Measurements from ENCODE around the gene TPMT.
"Not testable (repeated sequence)": the region's sequence is repeated elsewhere in the genome, so short reads cannot be mapped to it uniquely, and the experiment has no call there.

Gene TPMT

DNA sequence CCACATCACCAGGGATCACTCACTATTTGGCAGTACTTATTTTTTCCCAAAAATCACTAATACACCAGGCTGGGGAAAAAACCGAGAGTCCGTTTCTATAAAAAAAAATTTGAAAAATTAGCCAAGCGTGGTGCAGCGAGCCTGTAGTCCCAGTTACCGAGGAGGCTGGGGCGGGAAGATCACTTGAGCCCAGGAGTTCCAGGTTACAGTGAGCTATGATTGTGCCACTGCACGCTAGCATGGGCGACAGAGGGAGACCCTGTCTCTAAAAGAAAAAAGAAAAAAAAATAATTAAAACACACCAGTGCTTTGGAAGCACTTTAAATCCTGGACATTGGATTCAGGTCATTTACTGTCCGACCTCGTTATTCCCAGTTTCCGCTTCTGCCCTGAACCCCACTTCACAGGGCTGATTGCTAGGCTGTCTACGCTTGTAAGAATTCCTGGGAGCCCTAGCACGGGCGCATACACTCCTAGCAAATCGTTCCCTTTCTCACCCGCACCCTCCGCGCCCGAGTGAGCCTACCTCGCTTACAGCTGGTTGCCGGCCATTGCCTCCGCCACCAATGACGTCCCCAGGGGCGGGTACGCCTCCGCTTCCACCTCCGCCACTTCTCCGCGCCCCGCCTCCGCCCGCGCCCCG, at the start of gene TPMT:
TPMT (minus strand) TSS at position 571 of the 643 bp plus-strand sequence. CDS start 5,950 bp downstream, outside the sequence.
- no peak for DNase-seq

DNA sequence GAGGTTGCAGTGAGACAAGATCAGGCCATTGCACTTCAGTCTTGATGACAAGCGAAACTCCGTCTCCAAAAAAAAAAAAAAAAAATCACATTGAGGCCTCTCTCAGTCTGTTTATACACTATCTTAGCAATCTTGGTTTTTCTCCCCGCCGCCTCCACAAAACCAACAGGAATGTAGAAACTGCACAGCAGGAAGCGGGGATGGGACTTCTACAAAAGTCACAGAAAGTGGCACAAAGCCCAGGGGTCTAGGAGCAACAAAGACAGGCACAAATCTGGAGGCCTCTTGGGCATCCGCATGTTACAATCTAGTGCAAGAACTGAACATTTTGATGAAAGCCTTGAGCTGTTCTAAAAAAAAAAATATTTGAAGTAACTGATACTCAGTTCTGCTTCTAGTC, 48.9 kb upstream of the TPMT start:
- no peak for DNase-seq

DNA sequence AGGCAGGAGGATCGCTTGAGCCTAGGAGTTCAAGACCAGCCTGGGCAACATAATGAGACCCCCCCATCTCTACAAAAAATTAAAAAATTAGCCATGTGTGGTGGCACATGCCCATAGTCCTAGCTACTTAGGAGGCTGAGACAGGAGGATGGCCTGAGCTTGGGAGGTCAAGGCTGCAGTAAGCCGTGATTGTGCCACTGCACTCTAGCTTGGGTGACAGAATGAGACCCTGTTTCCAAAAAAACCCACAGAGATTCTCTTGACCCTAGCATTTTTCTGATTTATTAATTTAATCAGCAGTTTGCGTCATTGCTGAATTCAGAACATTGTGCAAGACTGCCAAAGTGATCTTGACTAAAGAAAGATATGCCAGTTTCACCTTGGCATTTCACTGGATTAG, 37.1 kb upstream of the TPMT start:
- no peak for DNase-seq

DNA sequence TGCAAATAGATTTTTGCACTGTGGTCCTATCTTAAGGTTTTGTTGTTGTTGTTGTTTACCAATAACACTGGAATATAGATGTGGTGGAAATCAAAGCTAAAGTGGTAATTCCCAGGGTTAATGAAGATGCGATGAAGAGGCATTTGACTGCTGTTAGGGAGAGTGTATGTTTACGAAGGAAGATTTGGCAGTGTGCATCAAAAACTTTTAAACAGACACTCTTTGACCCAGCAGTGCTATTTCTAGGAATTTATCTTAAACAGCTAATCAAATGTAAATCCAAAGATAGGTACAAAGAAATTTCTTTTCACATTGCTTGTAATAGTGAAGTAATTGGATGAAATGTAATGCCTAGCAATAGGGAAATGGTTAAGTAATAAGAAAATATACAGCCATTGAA, 34.3 kb upstream of the TPMT start:
- DNase-seq: no peak

DNA sequence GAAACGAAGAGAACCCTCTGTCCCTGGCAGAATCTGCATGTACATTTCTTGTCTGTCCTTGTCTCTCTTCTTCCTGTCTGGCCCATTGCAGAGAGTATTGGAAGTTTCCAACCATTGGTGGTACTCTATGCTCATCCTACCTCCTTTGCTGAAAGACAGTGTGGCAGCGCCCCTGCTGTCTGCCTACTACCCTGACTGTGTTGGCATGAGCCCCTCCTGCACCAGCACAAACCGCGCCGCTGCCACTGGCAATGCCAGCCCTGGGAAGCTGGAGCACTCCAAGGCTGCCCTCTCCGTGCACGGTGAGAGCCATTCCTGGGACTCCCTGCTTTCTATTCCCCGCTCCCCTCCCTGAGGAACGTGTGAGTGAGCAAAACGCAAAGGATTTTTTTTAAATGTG, 32.8 kb upstream of the TPMT start:
- DNase-seq: no peak

DNA sequence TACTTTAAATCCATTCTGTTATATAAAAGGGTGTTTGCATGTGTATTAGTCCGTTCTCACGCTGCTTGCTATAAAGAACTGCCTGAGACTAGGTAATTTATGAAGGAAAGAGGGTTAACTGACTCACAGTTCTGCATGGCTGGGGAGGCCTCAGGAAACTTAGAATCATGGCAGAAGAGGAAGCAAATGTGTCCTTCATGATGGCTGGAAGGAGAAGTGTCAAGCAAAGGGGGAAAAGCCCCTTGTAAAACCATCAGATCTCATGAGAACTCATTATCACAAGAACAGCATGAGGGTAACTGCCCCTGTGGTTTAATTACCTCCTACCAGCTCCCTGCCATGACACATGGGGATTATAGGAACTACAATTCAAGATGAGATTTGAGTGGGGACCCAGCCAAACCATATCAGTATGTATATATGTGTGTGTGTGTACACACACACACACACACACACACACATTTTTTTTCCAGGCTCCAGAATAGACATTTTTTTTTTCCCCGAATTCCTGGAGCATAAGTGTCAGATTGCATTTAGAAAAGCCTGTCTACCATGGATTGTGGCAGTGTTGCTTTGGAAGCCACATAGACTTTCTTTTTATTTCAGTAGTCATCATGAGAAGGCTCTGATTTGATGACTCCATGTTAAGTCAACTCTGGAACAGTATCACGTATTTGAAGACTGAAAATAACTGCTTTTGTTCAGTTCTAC, 31.8 kb upstream of the TPMT start:
- no peak for DNase-seq

DNA sequence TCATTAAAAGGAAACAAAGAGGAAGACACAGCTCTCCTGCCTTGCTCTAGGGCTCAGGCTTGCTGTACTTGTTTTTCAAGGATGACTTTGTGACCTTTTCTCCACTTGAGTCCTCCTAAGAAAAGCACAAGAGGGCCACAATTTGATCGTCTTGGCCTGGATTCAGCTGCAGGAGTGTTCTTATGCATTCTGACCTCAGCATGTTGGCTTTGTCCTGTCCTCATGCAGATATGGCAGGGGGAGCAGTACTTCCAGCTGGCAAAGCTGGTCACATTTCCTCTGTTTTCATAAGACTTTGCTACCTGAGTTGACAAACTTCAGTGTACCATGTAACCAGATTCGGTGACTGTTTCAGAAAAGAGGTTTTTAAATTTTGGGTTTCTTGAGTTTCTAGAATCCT, 31.2 kb upstream of the TPMT start:
- DNase-seq: no peak

DNA sequence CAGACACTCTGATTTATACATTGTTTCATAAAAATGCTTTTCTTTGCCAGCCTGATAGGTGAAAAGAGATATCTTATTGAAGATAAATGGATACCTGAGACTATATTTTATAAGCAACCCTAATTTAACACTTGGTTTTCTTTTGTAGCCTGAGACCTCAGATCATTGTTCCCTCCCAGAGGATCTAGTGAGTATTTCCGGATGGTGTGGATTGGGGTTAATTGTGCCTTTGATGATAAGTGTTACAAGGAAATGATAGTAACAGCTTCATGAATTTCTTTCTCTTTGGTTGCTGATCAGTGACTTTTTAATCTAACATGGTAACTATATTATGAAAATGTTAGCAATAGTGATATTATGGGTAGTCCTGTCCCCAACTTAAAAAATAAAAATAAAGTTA, 30.7 kb upstream of the TPMT start:
- DNase-seq: no peak

DNA sequence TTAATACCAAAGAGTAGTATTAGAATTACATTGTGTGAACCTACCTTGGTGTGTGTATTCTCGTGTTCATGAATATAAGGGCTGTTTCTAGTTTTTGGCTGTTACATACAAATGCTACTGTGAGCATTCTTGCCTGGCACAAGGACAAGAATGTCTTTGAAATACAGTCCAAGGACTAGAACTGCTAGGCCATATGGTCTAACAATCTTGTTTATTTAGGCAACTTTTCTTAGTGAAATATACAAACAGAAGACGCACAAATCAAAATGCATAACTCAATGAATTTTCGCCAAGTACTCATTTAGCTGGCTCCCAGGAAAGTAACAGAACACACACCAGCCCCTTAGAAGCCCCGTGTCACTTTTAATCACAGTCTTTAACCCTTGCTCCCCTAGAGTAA, 28.9 kb upstream of the TPMT start:
- no peak for DNase-seq

DNA sequence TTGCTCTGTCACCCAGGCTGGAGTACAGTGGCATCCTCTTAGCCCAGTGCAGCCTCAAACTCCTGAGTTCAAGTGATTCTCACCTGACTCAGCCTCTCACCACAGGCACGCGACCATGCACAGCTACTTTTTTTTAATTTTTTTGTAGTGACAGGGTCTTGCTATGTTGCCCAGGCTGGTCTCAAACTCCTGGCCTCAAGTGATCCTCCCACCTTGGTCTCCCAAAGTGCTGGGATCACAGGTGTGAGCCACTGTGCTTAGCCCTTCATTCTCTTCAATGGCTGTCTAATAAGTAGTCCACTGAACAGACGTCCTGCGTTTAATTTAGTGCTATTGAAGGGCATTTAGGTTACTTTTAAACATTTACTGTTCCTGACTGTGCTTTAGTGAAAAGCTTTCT, 27.7 kb upstream of the TPMT start:
- DNase-seq: no peak

DNA sequence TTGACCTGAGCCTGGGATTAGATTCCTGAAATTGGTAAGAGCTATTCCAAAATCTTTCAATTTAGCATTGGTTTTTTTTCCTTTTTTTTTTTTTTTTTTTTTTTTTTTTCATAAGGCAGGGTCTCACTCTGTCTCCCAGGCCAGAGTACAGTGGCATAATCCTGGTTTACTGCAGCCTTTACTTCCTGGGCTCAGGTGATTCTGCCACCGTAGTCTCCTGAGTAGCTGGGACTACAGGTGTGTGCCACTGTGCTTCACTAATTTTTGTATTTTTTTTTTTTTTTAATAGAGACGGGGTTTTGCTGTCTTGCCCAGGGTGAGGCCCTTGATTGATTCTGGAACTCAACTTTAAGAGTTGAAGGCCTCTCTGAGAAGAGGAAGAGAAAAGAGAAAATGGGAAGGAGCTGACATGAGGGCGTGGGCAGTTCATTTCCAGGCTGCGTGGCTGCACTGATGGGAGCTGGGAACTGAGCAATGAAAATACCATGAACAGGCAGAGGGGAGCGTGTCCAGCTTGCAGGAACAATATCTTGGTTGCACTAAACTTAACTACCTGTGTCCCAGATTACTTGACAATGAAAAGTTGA, 25.0 kb upstream of the TPMT start:
- no peak for DNase-seq

DNA sequence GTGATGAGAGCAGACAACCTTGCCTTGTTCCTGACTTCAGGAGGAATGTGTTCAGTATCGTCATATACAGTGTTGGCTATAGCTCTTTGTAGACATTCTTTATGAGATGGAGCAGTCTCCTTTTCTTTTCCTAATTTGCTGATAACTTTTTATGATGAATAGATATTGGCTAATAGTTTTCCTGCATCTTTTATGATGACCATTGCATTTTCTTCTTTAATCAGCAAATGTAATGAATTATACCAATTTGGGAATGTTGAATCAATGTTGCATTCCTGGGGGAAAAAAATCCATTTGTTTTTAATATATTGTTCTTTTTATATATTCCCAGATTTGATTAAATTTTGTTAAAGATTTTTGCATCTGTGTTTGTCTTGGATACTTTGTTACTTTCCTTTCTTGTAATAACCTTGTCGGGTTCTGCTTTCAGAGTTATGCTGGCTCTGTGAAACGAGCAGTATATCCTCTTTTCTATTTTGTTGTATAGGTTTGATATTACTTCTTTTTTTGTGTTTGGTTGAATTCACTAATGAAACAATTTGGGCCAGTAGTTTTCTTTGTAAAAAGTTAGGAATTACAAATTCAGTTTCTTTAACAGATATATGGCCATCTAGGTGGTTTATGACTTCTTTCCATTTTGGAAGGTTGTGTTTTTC, 24.2 kb upstream of the TPMT start:
- no peak for DNase-seq

DNA sequence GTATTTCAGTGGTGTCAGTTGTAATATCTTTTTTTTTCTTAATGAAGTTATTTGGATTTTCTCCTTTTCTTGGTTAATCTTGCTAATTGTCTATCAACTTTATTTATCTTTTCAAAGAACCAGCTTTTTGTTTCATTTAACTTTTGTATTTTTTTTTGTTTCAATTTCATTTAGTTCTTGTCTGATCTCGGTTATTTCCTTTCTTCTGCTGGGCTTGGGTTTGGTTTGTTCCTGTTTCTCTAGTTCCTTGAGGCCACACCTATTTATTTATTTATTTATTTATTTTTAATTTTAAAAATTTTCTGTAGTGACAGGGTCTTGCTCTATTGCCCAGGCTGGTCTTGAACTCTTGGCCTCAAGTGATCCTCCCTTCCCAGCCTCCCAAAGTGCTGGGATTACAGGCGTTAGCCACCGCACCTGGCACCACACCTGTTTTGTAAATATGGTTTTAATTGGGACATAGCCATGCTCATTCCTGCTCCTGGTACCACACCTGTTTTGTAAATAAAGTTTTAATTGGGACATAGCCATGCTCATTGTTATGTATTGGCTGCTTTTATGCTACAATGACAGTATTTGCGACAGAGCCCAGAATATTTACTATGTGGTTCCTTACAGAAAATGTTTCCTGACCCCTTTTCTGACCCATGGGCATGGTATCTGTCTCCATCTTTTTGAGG, 22.5 kb upstream of the TPMT start:
- no peak for DNase-seq

DNA sequence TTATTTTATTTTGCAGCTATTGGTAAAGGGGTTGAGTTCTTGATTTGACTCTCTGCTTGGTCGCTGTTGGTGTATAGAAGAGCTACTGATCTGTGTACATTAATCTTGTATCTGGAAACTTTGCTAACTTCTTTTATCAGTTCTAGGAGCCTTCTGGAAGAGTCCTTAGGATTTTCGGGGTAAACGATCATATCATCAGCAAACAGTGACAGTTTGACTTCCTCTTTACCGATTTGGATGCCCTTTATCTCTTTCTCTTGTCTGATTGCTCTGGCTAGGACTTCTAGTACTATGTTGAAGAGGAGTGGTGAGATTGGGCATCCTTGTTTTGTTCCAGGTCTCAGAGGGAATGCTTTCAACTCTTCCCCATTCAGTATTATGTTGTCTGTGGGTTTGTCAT, 21.3 kb upstream of the TPMT start:
- DNase-seq: not testable (repeated sequence)

DNA sequence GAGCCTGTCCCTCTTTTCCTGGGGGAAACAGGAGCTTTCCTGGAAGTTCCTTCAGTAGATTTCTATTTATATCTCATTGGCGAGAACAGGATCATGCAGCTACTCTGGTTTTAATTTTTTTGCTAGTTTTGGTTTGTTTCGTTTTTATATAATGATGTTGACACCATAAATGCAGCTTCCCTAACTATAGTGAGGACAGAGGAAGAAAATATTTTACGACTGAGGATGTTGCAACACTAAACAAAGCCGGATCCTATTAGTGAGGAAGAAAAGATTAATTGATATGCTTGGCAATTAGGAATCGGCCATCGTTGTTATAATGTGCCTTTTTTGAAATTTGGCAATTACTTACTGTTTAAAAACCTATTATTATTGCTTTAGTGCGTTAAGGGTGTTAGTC, 17.0 kb upstream of the TPMT start:
- DNase-seq: no peak

DNA sequence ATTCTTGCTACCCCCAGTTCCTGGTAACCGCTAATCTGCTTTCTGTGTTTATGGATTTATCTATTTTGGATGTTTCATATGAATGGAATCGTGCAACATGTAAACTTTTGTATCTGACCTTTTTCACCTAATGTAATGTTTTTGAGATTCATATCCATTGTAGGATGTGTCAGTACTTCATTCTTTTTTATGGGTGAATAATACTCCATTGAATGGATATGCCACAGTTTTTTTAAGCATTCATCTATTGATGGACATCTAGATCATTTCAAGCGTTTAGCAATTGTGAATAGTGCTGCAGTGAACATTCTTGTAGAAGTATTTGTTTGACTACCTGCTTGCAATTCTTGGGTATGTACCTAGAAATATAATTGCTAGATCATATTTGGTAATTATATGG, 13.4 kb upstream of the TPMT start:
- DNase-seq: no peak

DNA sequence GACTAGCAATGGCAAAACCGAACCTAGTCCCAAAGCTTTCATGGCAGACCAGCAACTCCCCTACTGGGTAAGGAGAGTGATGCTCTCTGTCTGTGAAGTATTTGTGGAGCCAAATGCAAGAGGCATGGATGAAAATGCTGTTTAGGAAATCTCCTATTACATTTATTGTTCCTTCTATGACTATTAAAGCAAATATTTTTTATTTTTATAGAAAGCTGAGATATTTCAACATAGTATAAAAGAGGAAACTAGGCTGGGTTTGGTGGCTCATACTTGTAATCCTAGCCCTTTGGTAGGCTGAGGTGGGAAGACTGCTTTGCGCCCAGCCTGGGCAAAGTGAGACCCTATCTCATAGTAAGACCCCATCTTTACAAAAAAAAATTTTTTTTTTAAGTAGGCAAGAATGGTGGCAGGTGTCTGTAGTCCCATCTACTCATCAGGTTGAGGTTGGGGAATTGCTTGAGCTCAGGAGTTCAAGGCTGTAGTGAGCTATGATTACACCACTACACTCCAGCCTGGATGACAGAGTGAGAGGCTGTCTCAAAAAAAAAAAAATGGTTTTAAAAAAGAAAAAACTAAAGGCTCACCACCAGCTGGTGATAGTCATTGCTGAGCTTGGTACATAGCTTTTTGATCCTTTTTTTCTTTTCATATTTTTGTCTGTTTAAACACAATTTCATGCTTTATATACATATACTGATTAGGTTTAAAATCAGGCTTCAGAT, 11.6 kb upstream of the TPMT start:
- no peak for DNase-seq

DNA sequence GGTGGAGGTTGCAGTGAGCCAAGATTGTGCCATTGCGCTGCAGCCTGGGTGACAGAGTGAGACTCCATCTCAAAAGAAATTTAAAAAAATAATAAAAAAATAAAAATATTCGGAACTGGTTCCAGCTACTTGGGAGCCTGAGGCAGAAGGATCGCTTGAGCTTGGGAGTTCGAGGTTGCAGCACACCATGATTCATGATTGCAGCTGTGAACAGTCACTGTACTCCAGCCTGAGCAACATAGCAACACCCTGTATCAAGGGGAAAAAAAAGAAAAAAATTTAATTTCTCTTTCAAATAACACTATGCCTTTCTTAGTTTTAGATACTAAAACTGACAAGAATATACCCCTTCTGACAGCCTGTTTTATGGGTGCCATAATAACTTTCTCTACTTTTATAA, 10.9 kb upstream of the TPMT start:
- DNase-seq: no peak

DNA sequence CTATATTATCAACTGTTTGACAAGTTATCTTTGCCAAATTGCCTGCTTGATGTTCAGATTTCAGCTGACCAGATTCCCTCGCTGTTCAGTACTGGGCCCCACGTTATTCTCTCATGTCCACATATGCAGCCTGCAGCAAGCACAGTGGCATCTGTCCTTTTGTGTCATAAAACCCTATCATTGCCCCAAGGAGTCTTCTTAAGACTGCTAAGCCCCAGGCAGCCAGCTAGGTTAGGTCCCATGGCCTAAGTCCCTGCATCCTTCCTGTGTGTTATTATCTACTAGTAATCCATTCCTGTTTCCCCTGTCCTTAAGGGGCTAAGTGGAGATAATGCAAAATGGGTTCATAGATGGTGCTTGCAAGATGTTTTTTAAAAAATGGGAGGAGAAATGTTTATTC, 7.5 kb upstream of the TPMT start:
- DNase-seq: no peak

DNA sequence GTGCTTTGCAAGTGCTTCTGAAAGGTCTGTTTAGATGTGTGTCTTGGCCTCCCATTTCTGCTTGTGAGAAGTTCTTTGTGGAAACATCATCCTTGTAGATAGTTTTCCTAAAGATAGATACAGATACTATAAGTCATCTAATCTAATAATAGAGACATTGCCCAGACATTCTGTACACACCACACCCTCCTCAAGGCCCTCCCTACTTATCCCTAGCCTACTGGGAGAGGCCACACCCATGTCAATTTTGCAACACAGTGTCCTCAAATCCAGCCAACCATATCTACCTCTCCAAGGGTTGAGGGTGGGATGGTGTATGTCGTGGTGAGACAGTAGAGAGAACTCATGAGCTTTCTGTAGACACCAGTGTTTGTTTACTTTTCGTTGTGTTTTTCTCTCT, 6.6 kb upstream of the TPMT start:
- DNase-seq: no peak

DNA sequence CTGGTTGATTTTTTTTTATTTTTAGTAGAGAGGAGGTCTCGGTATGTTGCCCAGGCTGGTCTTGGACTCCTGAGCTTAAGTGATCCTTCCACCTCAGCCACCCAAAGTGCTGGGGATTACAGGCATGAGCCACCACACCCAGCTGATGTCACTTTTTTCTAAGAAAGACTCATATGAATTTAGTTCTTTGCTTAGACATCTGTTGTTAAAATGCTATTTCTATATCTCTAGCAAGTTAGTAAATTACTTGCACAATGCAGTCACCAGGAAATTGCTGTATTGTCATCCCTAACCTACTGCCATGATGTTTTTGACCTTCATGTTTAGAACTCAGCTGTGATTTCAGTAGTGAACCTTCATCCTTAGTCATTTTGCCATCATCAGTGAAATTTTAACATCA, 6.0 kb upstream of the TPMT start:
- no peak for DNase-seq

DNA sequence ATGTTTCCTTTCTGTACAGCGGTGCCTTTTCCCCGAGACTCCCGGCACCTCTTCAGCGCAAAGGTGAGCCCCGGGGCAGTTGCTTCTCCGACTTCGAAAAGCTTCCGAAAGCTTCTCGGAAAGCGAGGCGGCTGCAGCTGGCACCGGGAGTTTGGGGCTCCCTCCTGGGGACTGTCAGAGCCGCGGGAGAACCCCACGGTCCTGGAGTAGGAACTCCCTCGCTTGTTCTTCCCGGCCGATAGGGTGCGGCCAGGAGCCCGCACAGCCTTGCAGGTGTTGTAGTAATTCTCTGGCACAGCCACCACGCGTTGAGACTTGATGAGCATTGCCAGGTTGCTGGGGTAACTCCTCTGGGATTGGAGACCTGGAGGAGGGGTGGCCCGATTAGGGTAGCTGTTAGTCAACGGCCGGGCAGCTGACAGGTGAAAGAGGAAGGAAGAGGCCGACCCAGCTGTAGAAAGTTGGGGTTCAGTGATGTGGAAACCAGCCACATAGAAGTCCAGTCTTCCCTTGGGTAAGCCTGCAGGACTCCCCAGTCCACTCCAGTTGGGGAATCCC, 1.1 kb upstream of the TPMT start:
- peak; percentile 36 for DNase-seq

All from stimulated activated CD4-positive, alpha-beta T cell treated with anti-CD3 and anti-CD28 coated beads, Interleukin-4, amount 100 ng/mL, for 1 hour (primary cell).